ENCODE data around the gene HCN4.
"Not testable (repeated sequence)": the region's sequence is repeated elsewhere in the genome, so short reads cannot be mapped to it uniquely, and the experiment has no call there.

Gene HCN4

GRCh38 chr15:73319460-73320245 is 49.1 kb downstream of the HCN4 start:
- no peak overlapping the region for H3K27ac Mint-ChIP-seq
- no peaks in the 10 kb centered on the region for H3K9me3 Mint-ChIP-seq
- no peaks in the 10 kb centered on the region for H3K36me3 Mint-ChIP-seq (ENCODE audit: low read depth)
- H3K4me1 Mint-ChIP-seq (ENCODE audit: low read depth): peaks cover 2% of the 10 kb centered on the region
- H3K27me3 Mint-ChIP-seq (ENCODE audit: low read depth): peaks cover 15% of the 10 kb centered on the region
- H3K4me3 Mint-ChIP-seq: no peak overlapping the region

- no peak overlapping the region for H3K27ac Mint-ChIP-seq
- H3K27me3 Mint-ChIP-seq (ENCODE audit: low read depth): peaks cover 15% of the 10 kb centered on the region
- peaks cover 2% of the 10 kb centered on the region for H3K4me1 Mint-ChIP-seq (ENCODE audit: low read depth)
- H3K9me3 Mint-ChIP-seq: no peaks in the 10 kb centered on the region
- H3K4me3 Mint-ChIP-seq: no peak overlapping the region
- H3K36me3 Mint-ChIP-seq (ENCODE audit: low read depth): no peaks in the 10 kb centered on the region
These were observed 50.1 kb downstream of the HCN4 start for GRCh38 chr15:73318463-73319351.

- peaks cover 15% of the 10 kb centered on the region for H3K27me3 Mint-ChIP-seq (ENCODE audit: low read depth)
- H3K36me3 Mint-ChIP-seq (ENCODE audit: low read depth): no peaks in the 10 kb centered on the region
- H3K4me1 Mint-ChIP-seq (ENCODE audit: low read depth): peaks cover 2% of the 10 kb centered on the region
- no peak overlapping the region for H3K27ac Mint-ChIP-seq
- no peaks in the 10 kb centered on the region for H3K9me3 Mint-ChIP-seq
- no peak overlapping the region for H3K4me3 Mint-ChIP-seq
These were observed 50.9 kb downstream of the HCN4 start for GRCh38 chr15:73317651-73318462.

GRCh38 chr15:73313861-73314260 is 54.9 kb downstream of the HCN4 start:
- Mint-ChIP-seq H3K36me3 (ENCODE audit: low read depth) (no peaks in the 10 kb centered on the region), H3K4me3 (no peak overlapping the region), H3K4me1 (ENCODE audit: low read depth) (no peaks in the 10 kb centered on the region), H3K27me3 (ENCODE audit: low read depth) (peaks cover 15% of the 10 kb centered on the region), H3K27ac (no peak overlapping the region), H3K9me3 (no peaks in the 10 kb centered on the region)

- Mint-ChIP-seq H3K36me3 (ENCODE audit: low read depth) (no peaks in the 10 kb centered on the region), H3K4me3 (no peak overlapping the region), H3K27me3 (ENCODE audit: low read depth) (peaks cover 4% of the 10 kb centered on the region), H3K4me1 (ENCODE audit: low read depth) (peaks cover 3% of the 10 kb centered on the region), H3K27ac (no peak overlapping the region), H3K9me3 (no peaks in the 10 kb centered on the region)
These were observed 60.5 kb downstream of the HCN4 start for GRCh38 chr15:73308305-73308704.

GRCh38 chr15:73305331-73306211 is 63.2 kb downstream of the HCN4 start:
- H3K36me3 Mint-ChIP-seq (ENCODE audit: low read depth): no peaks in the 10 kb centered on the region
- no peak overlapping the region for H3K4me3 Mint-ChIP-seq
- H3K27ac Mint-ChIP-seq: no peak overlapping the region
- H3K27me3 Mint-ChIP-seq (ENCODE audit: low read depth): no peaks in the 10 kb centered on the region
- H3K9me3 Mint-ChIP-seq: no peaks in the 10 kb centered on the region
- H3K4me1 Mint-ChIP-seq (ENCODE audit: low read depth): peaks cover 3% of the 10 kb centered on the region

GRCh38 chr15:73303636-73304035 is 65.1 kb downstream of the HCN4 start:
- no peaks in the 10 kb centered on the region for H3K9me3 Mint-ChIP-seq
- no peaks in the 10 kb centered on the region for H3K36me3 Mint-ChIP-seq (ENCODE audit: low read depth)
- peaks cover 3% of the 10 kb centered on the region for H3K4me1 Mint-ChIP-seq (ENCODE audit: low read depth)
- H3K27me3 Mint-ChIP-seq (ENCODE audit: low read depth): no peaks in the 10 kb centered on the region
- H3K27ac Mint-ChIP-seq: no peak overlapping the region
- H3K4me3 Mint-ChIP-seq: no peak overlapping the region

- H3K27me3 Mint-ChIP-seq (ENCODE audit: low read depth); H3K4me1 Mint-ChIP-seq (ENCODE audit: low read depth); H3K9me3 Mint-ChIP-seq; H3K27ac Mint-ChIP-seq; H3K4me3 Mint-ChIP-seq; H3K36me3 Mint-ChIP-seq (ENCODE audit: low read depth): not testable (repeated sequence)
These were observed 68.5 kb downstream of the HCN4 start for GRCh38 chr15:73300286-73300685.

- H3K4me1 Mint-ChIP-seq (ENCODE audit: low read depth): peaks cover 3% of the 10 kb centered on the region
- H3K36me3 Mint-ChIP-seq (ENCODE audit: low read depth): no peaks in the 10 kb centered on the region
- H3K9me3 Mint-ChIP-seq: no peaks in the 10 kb centered on the region
- H3K4me3 Mint-ChIP-seq: no peak overlapping the region
- H3K27me3 Mint-ChIP-seq (ENCODE audit: low read depth): no peaks in the 10 kb centered on the region
- H3K27ac Mint-ChIP-seq: no peak overlapping the region
These were observed 70.1 kb downstream of the HCN4 start for GRCh38 chr15:73298522-73299245.

GRCh38 chr15:73296609-73297353 is 72.0 kb downstream of the HCN4 start:
- Mint-ChIP-seq H3K27ac (no peak overlapping the region), H3K4me1 (ENCODE audit: low read depth) (no peaks in the 10 kb centered on the region), H3K36me3 (ENCODE audit: low read depth) (no peaks in the 10 kb centered on the region)

GRCh38 chr15:73295630-73296286 is 73.0 kb downstream of the HCN4 start:
- no peaks in the 10 kb centered on the region for H3K9me3 Mint-ChIP-seq

More at GRCh38 chr15:73296609-73297353, 72.0 kb downstream of the HCN4 start:
- Mint-ChIP-seq H3K4me3 (no peak overlapping the region), H3K27me3 (ENCODE audit: low read depth) (no peaks in the 10 kb centered on the region), H3K9me3 (no peaks in the 10 kb centered on the region)

GRCh38 chr15:73293773-73294172 is 75.0 kb downstream of the HCN4 start:
- Mint-ChIP-seq H3K36me3 (ENCODE audit: low read depth) (no peaks in the 10 kb centered on the region), H3K4me1 (ENCODE audit: low read depth) (no peaks in the 10 kb centered on the region), H3K4me3 (no peak overlapping the region), H3K9me3 (no peaks in the 10 kb centered on the region), H3K27ac (no peak overlapping the region), H3K27me3 (ENCODE audit: low read depth) (no peaks in the 10 kb centered on the region)

More at GRCh38 chr15:73295630-73296286, 73.0 kb downstream of the HCN4 start:
- Mint-ChIP-seq H3K27me3 (ENCODE audit: low read depth) (no peaks in the 10 kb centered on the region), H3K27ac (no peak overlapping the region), H3K4me1 (ENCODE audit: low read depth) (no peaks in the 10 kb centered on the region), H3K36me3 (ENCODE audit: low read depth) (no peaks in the 10 kb centered on the region), H3K4me3 (no peak overlapping the region)

Data from T-helper 1 cell treated with Interleukin-12 subunit alpha and Interleukin-12 subunit beta and Interleukin-4 antibody, amounts not matched to agents 30 μg/mL and 1 μg/mL, for 36 hours (primary cell).